ENCODE data around the gene TFR2.

DNA sequence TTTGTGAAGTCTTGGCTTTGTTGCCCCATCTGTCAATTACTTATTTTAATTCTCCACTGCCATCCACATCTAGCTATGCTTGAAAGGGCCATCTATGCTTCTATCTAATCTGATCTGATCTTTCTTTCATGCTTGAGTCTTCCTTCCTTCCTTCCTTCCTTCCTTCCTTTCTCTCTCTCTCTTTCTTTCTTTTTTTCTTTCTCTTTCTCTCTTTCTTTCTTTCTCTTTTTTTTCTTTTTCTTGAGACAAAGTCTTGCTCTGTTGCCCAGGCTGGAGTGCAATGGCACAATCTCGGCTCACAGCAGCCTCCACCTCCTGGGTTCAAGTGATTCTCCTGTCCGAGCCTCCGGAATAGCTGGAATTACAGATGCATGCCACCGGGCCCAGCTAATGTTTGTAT lies 11.3 kb downstream of the TFR2 start:
- TF ChIP-seq POLR2A (IDR thresholded peaks at IDR 0.05; ENCODE audit: borderline replicate concordance, extremely low read depth, insufficient read depth, insufficient read length) (no peak), CTCF (IDR thresholded peaks at IDR 0.05 in 2 of 3, conservative IDR thresholded peaks at IDR 0.05 in 1 of 3; ENCODE audit: borderline replicate concordance in 1 of 3, insufficient read depth in 1 of 3, low read depth in 2 of 3, low read length in 2 of 3) (no peak), EZH2 (IDR thresholded peaks at IDR 0.05) (no peak), POLR2AphosphoS5 (IDR thresholded peaks at IDR 0.05; ENCODE audit: low read depth, low read length) (no peak), ZNF274 (IDR thresholded peaks at IDR 0.05; ENCODE audit: low read depth, low read length) (no peak), ZFX (IDR thresholded peaks at IDR 0.05) (no peak), MAX (IDR thresholded peaks at IDR 0.05) (no peak), REST (IDR thresholded peaks at IDR 0.05; ENCODE audit: low read depth) (no peak), EGR1 (IDR thresholded peaks at IDR 0.05; ENCODE audit: low read depth) (no peak), JUND (IDR thresholded peaks at IDR 0.05) (no peak), TCF7L2 (IDR thresholded peaks at IDR 0.05; ENCODE audit: borderline replicate concordance, extremely low read depth, insufficient read depth, insufficient read length) (no peak)

Measured in HCT116 (cell line).